ENCODE measurements around the gene ZNF33B. TPM values are rescaled to one million over a fixed set of nuclear protein-coding genes. Genes with fewer than 3 reads are reported as not detected.

Gene ZNF33B
- total and polyA plus RNA-seq, 9 of the 15 experiments (the other 6 are each of a cell fraction or from before 2014, with no cell fraction given), result 6.9 to 23.9 (median 15.4) TPM

GRCh38 chr10:42623929-42624328 is 14.4 kb downstream of the ZNF33B start (continued):
- TF ChIP-seq MYC (IDR thresholded peaks at IDR 0.05; ENCODE audit: low read depth, low read length) (peak; percentile 79), MYC (CRISPR knock-in tag; IDR thresholded peaks at IDR 0.05; ENCODE audit: borderline replicate concordance, low read depth) (no peak), ZFPM2 (CRISPR knock-in tag; IDR thresholded peaks at IDR 0.05) (no peak), ELK1 (CRISPR knock-in tag; IDR thresholded peaks at IDR 0.05) (no peak), ZBTB7A (IDR thresholded peaks at IDR 0.05; ENCODE audit: borderline replicate concordance, control insufficient read depth, low read depth, low read length) (no peak), POLR2AphosphoS2 (IDR thresholded peaks at IDR 0.05; ENCODE audit: low read length) (no peak), BMI1 (IDR thresholded peaks at IDR 0.05; ENCODE audit: low read length) (no peak)

- in situ Hi-C loops (cut with MboI) (loop anchor here (5.0 kb wide), 1 partner anchor 61 kb away; no protein-coding TSS in a partner anchor), intact Hi-C loops (cut with micrococcal nuclease) (no loop called here)
- no peaks in the 10 kb centered on the region for H4K20me1 ChIP-seq (replicated peaks; ENCODE audit: control insufficient read depth, insufficient read depth, low read length)
- H2AFZ ChIP-seq (ENCODE audit: low read depth, low read length), result no peak overlapping the region
- ChIA-PET POLR2A (no interaction called here), CTCF (ENCODE audit: low intra/inter-chr PET ratio) (no interaction called here)
- FAIRE-seq, result no peak
- WGBS (ENCODE audit: insufficient coverage, low coverage, missing lambda C conversion rate), result 82% methylated on average over 4 of the region's 4 CpGs
- no peak overlapping the region for H3K27ac ChIP-seq (ENCODE audit: extremely low read depth, low read depth, low read length)
- no peaks in the 10 kb centered on the region for H3K27me3 ChIP-seq (ENCODE audit: control insufficient read depth in 2 of 2, insufficient read depth in 2 of 2, low read length in 2 of 2)
- H3K9ac ChIP-seq (ENCODE audit: insufficient read depth in 1 of 2, low read depth in 2 of 2, low read length in 2 of 2), result no peak overlapping the region
- no peak for DNase-seq (ENCODE audit: extremely low read depth in 1 of 4, low spot score in 3 of 4)
- no peak overlapping the region for H3K4me2 ChIP-seq (ENCODE audit: insufficient read depth, low read length)
- no peak overlapping the region for H3K4me3 ChIP-seq
- H3K36me3 ChIP-seq (ENCODE audit: control insufficient read depth, insufficient read depth, low read length), result peaks cover 29% of the 10 kb centered on the region; the same call in 2 of the 3 replicates
- H3K79me2 ChIP-seq (ENCODE audit: control insufficient read depth, insufficient read depth, low read length), result no peaks in the 10 kb centered on the region
- BruUV-seq (replicated peaks), result TSS peak; percentile 28
- H3K4me1 ChIP-seq (replicated peaks in 1 of 2; ENCODE audit: control insufficient read depth in 2 of 2, insufficient read depth in 2 of 2, low read length in 2 of 2), result no peaks in the 10 kb centered on the region
- no peaks in the 10 kb centered on the region for H3K9me3 ChIP-seq (replicated peaks; ENCODE audit: control insufficient read depth, insufficient read depth, low read depth, low read length)
- no peak for TF ChIP-seq MIER1 (IDR thresholded peaks at IDR 0.05; ENCODE audit: low read depth)
- TF ChIP-seq STAT5A (IDR thresholded peaks at IDR 0.05; ENCODE audit: borderline replicate concordance, low read length), result no peak
- no peak for TF ChIP-seq TAF7 (tag; IDR thresholded peaks at IDR 0.05)
- no peak for TF ChIP-seq ZC3H4 (CRISPR knock-in tag; IDR thresholded peaks at IDR 0.05; ENCODE audit: borderline replicate concordance)
- no peak for TF ChIP-seq ATF4 (CRISPR knock-in tag; IDR thresholded peaks at IDR 0.05)
- H3K9me1 ChIP-seq (ENCODE audit: control insufficient read depth, insufficient read depth, low read length), result no peaks in the 10 kb centered on the region
- no peak for ATAC-seq
Measured at GRCh38 chr10:42618424-42618823, 19.9 kb downstream of the ZNF33B start.
